HFFc6 (cell line): ENCODE results near the gene MARVELD2. TPM values are rescaled to one million over a fixed set of nuclear protein-coding genes. Genes with fewer than 3 reads are reported as not detected.
"Not testable (repeated sequence)": the region's sequence is repeated elsewhere in the genome, so short reads cannot be mapped to it uniquely, and the experiment has no call there.

ENCODE experiments used
- DNase-seq: peaks from one replicate; pipeline ENCODE4 v3.0.0-alpha.2; 2018
- H3K27ac Mint-ChIP-seq: 2 replicates; pipeline ENCODE4 v1.8.0; 2020; ENCODE audit warnings: mild to moderate bottlenecking, mixed read lengths
- H3K27me3 Mint-ChIP-seq: 2 replicates; pipeline ENCODE4 v1.8.0; 2021; ENCODE audit warnings: mild to moderate bottlenecking, moderate library complexity, mixed read lengths; ENCODE audit not compliant: insufficient read depth
- H3K36me3 Mint-ChIP-seq: 2 replicates; pipeline ENCODE4 v1.8.0; 2021; ENCODE audit warnings: low read depth, mixed read lengths
- H3K4me1 Mint-ChIP-seq: 2 replicates; pipeline ENCODE4 v1.8.0; 2020; ENCODE audit warnings: low read depth, mixed read lengths
- H3K4me3 Mint-ChIP-seq: 2 replicates; pipeline ENCODE4 v1.8.0; 2020; ENCODE audit warnings: mild to moderate bottlenecking, moderate library complexity, mixed read lengths
- H3K9me3 Mint-ChIP-seq: 2 replicates; pipeline ENCODE4 v1.8.0; 2020; ENCODE audit warnings: mild to moderate bottlenecking, mixed read lengths
- total RNA-seq, 6 experiments: library from RNA; stranded (reverse); fragmentation: NEBNext Ultra II Directional; extraction: Animal tissue kit (Norgen Biotek cat#: 25700); gene quantifications; 2 replicates in 1 of 6; 3 replicates in 5 of 6; pipeline ENCODE4 v1.2.3, GENCODE V29; 2021
- TF ChIP-seq, protein P1 (sequence below): fragments of 200-600 bp; sonication (generic); IDR thresholded peaks from 2 replicates; pipeline ENCODE4 v1.5.0; 2021; ENCODE audit warnings: antibody characterized with exemption, mild to moderate bottlenecking

MARVELD2 gene
- total RNA-seq, 6 experiments from 2014 or later, result 0.16 TPM; not detected in 5

DNA sequence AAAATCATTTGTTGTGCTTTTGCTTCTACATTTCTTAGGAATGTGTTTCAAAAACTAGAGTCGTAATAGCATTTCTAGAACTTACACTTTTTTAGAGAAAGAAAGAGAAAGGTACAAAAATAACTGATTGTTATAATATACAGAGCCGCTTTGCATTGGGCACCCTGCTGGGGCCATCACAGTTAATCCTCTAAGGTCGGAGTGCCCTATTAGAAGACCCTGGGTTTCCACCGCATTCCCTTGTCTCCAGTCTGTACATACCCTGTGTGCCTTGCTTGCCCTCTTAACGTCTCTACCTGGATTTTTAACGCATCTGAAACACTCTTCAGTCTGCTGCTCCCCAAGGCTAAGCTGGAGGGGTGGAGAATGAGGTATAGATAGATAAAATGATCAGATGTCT, 1.3 kb downstream of the MARVELD2 start:
- H3K4me1 Mint-ChIP-seq, result no peaks in the 10 kb centered on the region
- no peak overlapping the region for H3K4me3 Mint-ChIP-seq
- DNase-seq, result no peak
- TF ChIP-seq, protein P1, sequence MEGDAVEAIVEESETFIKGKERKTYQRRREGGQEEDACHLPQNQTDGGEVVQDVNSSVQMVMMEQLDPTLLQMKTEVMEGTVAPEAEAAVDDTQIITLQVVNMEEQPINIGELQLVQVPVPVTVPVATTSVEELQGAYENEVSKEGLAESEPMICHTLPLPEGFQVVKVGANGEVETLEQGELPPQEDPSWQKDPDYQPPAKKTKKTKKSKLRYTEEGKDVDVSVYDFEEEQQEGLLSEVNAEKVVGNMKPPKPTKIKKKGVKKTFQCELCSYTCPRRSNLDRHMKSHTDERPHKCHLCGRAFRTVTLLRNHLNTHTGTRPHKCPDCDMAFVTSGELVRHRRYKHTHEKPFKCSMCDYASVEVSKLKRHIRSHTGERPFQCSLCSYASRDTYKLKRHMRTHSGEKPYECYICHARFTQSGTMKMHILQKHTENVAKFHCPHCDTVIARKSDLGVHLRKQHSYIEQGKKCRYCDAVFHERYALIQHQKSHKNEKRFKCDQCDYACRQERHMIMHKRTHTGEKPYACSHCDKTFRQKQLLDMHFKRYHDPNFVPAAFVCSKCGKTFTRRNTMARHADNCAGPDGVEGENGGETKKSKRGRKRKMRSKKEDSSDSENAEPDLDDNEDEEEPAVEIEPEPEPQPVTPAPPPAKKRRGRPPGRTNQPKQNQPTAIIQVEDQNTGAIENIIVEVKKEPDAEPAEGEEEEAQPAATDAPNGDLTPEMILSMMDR, result no peak
- H3K36me3 Mint-ChIP-seq, result peaks cover 36% of the 10 kb centered on the region
- H3K27ac Mint-ChIP-seq, result no peak overlapping the region
- H3K9me3 Mint-ChIP-seq, result no peaks in the 10 kb centered on the region
- H3K27me3 Mint-ChIP-seq, result no peaks in the 10 kb centered on the region; the same call in 1 of the 2 replicates

DNA sequence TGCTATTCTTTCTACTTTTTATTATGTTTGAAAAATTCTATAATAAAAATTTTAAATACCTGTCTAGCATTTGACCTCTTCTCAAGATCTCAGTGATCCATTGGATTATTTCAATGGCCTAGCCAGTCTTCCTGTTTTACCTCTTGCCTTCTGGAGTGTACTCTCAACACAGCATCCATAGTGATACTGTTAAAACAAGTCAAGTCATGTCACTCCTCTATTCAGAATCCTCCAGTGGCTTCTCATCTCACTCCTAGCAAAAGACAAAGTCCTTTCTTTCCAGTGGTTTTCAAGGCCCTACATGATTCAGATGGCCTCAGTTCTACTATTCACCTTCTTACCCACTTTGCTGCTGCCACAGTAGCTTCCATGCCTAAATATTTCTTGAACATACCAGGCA, 1.8 kb downstream of the MARVELD2 start:
- Mint-ChIP-seq H3K4me3 (no peak overlapping the region), H3K9me3 (no peaks in the 10 kb centered on the region), H3K27ac (no peak overlapping the region), H3K27me3 (no peaks in the 10 kb centered on the region; the same call in 1 of the 2 replicates), H3K36me3 (peaks cover 30% of the 10 kb centered on the region), H3K4me1 (no peaks in the 10 kb centered on the region)
- TF ChIP-seq, protein P1, result no peak
- no peak for DNase-seq

DNA sequence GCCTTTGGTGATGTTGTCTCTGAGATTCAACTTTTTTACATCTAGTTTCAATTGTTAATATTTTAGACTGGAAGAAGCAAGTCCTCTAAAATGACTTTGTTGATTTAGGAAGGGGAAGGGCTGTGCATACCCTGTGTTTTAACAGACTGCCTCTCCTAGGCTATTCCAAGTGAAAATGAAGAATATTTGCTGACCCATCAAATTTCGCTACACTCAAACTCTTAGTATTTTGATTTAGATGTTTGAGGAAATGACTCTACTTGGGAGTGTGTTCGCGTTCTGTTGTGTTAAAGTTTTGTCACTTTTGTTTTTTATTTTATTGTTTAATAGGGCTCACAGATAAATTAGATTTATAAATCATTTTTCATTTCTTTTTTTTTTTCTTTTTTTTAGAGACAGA, 3.6 kb downstream of the MARVELD2 start:
- DNase-seq, result no peak
- no peak overlapping the region for H3K4me3 Mint-ChIP-seq
- H3K36me3 Mint-ChIP-seq, result peaks cover 30% of the 10 kb centered on the region
- H3K9me3 Mint-ChIP-seq, result no peaks in the 10 kb centered on the region
- no peaks in the 10 kb centered on the region for H3K4me1 Mint-ChIP-seq
- TF ChIP-seq, protein P1, result no peak
- H3K27ac Mint-ChIP-seq, result no peak overlapping the region
- H3K27me3 Mint-ChIP-seq, result no peaks in the 10 kb centered on the region

DNA sequence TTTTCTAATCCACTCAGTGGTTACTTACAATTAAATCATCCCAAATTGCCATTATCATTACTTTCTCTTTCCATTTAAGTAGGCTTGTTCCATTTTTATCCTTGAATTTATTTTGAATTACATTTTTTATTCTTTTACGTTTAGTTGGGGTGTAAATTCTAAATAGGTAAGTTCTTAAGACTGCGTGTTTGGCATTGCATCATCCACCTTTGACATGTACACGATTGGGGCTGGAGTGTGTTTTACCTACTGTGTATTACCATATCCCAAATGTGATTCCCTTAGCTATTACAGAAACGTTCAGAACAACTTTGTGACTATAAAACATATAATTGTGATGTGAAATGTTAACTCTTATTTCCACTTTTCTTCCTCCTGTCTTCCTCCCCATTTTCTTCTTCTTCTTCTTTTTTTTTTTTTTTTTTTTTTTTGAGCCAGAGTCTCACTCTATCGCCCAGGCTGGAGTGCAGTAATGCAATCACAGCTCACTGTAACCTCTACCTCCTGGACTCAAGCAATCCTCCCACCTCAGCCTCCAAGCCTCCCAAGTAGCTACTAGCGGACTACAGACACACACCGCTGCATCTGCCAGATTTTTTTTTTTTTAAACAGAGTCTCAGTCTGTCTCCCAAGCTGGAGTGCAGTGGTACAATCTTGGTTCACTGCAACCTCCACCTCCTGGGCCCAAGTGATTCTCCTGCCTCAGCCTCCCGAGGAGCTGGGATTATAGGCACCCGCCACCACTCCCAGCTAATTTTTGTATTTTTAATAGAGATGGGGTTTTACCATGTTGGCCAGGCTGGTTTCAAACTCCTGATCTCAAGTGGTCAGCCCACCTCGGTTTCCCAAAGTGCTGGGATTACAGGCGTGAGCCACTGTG, 16.7 kb downstream of the MARVELD2 start:
- Mint-ChIP-seq H3K27me3 (no peaks in the 10 kb centered on the region; the same call in 1 of the 2 replicates), H3K27ac (no peak overlapping the region), H3K9me3 (no peaks in the 10 kb centered on the region), H3K4me3 (no peak overlapping the region), H3K4me1 (peaks cover 10% of the 10 kb centered on the region; the same call in 1 of the 2 replicates), H3K36me3 (no peaks in the 10 kb centered on the region)
- no peak for DNase-seq
- TF ChIP-seq, protein P1, result no peak

DNA sequence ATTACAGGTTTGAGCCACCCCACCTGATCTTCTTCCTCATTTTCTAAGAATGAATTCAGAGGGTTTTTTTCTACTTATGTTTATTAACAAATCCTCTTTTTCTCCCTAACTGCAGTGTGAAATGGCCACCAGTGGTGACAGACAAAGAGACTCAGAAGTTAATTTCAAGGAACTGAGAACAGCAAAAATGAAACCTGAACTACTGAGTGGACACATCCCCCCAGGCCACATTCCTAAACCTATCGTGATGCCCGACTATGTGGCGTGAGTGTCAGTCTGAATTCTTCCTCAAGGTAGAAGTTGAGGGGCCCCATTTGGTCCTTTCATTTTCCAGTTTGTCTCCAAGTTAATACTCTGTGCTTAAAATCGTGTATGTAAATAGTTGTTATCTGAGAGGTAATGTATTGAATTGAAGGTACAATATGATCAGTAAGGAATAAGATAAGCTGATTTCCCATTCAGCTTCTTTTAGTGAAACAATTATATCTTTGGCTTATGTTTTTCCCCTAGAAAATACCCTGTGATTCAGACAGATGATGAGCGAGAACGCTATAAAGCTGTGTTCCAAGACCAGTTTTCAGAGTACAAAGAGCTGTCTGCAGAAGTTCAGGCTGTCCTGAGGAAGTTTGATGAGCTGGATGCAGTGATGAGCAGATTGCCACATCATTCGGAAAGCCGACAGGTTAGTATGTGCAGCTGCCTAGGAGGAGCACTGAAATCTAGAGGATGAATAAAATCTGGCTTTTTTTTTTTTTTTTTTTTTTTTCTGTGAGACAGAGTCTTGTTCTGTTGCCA, 17.7 kb downstream of the MARVELD2 start:
- Mint-ChIP-seq H3K27me3 (no peaks in the 10 kb centered on the region; the same call in 1 of the 2 replicates), H3K9me3 (no peaks in the 10 kb centered on the region), H3K4me3 (no peak overlapping the region), H3K4me1 (peaks cover 10% of the 10 kb centered on the region; the same call in 1 of the 2 replicates), H3K36me3 (no peaks in the 10 kb centered on the region), H3K27ac (no peak overlapping the region)
- DNase-seq, result no peak
- TF ChIP-seq, protein P1, result no peak

DNA sequence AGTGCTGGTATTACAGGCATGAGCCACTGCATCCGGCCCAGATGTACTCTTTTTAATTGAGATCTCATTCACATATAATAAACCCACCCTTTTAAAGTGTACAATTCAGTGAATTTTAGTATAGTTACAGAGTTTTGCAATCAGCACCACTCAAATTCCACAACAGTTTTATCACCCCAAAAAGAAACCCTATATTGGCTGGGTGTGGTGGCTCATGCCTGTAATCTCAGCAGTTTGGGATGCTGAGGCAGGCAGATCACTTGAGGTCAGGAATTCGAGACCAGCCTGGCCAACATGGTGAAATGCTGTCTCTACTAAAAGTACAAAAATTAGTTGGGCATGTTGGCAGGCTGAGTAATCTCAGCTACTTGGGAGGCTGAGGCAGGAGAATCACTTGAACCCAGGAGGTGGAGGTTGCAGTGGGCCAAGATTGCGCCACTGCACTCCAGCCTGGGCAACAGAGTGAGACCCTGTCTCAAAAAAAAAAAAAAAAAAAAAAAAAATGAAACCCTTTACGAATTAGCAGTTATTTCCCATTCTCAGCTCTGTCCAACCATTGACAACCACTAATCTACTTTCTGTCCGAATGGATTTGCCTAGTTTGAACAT, 20.5 kb downstream of the MARVELD2 start:
- H3K4me3 Mint-ChIP-seq, H3K27ac Mint-ChIP-seq: not testable (repeated sequence)
- peak; percentile 41 for DNase-seq

More for the DNA sequence above, 20.5 kb downstream of the MARVELD2 start:
- not testable (repeated sequence) for H3K4me1 Mint-ChIP-seq, H3K27me3 Mint-ChIP-seq, H3K36me3 Mint-ChIP-seq, H3K9me3 Mint-ChIP-seq
